HL-60 (cell line): ENCODE data around the gene CAMSAP3.

Experiments used
- POLR2AphosphoS5 ChIP-seq: IDR thresholded peaks from 2 replicates; pipeline ENCODE4 v1.6.1; 2012; ENCODE audit warnings: low read depth
- SPI1 ChIP-seq: IDR thresholded peaks from 2 replicates; pipeline ENCODE4 v1.6.1; 2012; ENCODE audit warnings: low read depth, mild to moderate bottlenecking, borderline replicate concordance
- TF ChIP-seq, protein P1 (sequence below): IDR thresholded peaks from 2 replicates; pipeline ENCODE4 v1.6.1; 2012; ENCODE audit warnings: low read depth; ENCODE audit not compliant: insufficient replicate concordance

DNA sequence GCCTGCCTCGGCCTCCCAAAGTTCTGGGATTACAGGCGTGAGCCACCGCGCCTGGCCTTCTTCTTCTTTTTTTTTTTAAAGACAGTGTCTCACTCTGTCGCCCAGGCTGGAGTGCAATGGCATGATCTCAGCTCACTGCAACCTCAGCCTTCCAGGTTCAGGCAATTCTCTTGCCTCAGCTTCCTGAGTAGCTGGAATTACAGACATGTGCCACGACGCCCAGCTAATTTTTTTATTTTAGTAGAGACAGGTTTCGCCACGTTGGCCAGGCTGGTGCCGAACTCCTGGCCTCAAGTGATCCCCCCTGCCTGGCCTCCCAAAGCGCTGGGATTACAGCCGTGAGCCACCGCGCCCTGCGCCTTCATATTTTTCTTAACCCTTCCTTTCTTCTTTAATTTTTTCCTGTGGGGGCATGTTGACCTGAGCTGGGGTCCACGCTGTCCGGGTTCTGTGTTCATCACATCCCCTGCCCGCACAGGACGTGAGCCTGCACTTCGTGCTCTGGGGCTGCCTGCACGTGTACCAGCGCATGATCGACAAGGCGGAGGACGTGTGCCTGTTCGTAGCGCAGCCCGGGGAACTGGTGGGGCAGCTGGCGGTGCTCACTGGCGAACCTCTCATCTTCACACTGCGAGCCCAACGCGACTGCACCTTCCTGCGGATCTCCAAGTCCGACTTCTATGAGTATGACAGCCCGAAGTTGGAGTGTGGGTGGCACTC is 46.1 kb upstream of the CAMSAP3 start:
- TF ChIP-seq SPI1 = no peak
- TF ChIP-seq, protein P1, sequence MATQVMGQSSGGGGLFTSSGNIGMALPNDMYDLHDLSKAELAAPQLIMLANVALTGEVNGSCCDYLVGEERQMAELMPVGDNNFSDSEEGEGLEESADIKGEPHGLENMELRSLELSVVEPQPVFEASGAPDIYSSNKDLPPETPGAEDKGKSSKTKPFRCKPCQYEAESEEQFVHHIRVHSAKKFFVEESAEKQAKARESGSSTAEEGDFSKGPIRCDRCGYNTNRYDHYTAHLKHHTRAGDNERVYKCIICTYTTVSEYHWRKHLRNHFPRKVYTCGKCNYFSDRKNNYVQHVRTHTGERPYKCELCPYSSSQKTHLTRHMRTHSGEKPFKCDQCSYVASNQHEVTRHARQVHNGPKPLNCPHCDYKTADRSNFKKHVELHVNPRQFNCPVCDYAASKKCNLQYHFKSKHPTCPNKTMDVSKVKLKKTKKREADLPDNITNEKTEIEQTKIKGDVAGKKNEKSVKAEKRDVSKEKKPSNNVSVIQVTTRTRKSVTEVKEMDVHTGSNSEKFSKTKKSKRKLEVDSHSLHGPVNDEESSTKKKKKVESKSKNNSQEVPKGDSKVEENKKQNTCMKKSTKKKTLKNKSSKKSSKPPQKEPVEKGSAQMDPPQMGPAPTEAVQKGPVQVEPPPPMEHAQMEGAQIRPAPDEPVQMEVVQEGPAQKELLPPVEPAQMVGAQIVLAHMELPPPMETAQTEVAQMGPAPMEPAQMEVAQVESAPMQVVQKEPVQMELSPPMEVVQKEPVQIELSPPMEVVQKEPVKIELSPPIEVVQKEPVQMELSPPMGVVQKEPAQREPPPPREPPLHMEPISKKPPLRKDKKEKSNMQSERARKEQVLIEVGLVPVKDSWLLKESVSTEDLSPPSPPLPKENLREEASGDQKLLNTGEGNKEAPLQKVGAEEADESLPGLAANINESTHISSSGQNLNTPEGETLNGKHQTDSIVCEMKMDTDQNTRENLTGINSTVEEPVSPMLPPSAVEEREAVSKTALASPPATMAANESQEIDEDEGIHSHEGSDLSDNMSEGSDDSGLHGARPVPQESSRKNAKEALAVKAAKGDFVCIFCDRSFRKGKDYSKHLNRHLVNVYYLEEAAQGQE = no peak
- no peak for TF ChIP-seq POLR2AphosphoS5
